Right hindlimb (tissue), 1 donor: Measurements from ENCODE around the gene WDR17.
A peak's percentile ranks its signal among the peaks of the same experiment; 100 is the strongest.
"Not testable (repeated sequence)": the region's sequence is repeated elsewhere in the genome, so short reads cannot be mapped to it uniquely, and the experiment has no call there.

Experiments
- DNase-seq: peaks from one replicate; pipeline ENCODE4 v3.0.0-alpha.2; 2018

WDR17 gene

GRCh38 chr4:176193938-176194337 lies 128.3 kb downstream of the WDR17 start:
- DNase-seq, result no peak

- peak; percentile 95 for DNase-seq
These were observed 129.7 kb downstream of the WDR17 start, which contains the start of gene SPATA4 for GRCh38 chr4:176195184-176195978. TSS of gene SPATA4 (minus strand) at chr4:176195585. CDS start at chr4:176195562, 23 bp downstream.

- DNase-seq, result no peak
These were observed 132.8 kb downstream of the WDR17 start for GRCh38 chr4:176198316-176198903.

GRCh38 chr4:176205299-176205698 lies 139.7 kb downstream of the WDR17 start:
- DNase-seq, result no peak

- DNase-seq, result no peak
These were observed 142.2 kb downstream of the WDR17 start for GRCh38 chr4:176207839-176208238.

- DNase-seq, result no peak
These were observed 143.9 kb downstream of the WDR17 start for GRCh38 chr4:176209535-176209934.

- no peak for DNase-seq
These were observed 144.5 kb downstream of the WDR17 start for GRCh38 chr4:176210101-176210500.

GRCh38 chr4:176210579-176211296 lies 145.1 kb downstream of the WDR17 start:
- no peak for DNase-seq

GRCh38 chr4:176212351-176212750 lies 146.7 kb downstream of the WDR17 start:
- not testable (repeated sequence) for DNase-seq

GRCh38 chr4:176217510-176217909 lies 151.9 kb downstream of the WDR17 start:
- DNase-seq, result no peak

- no peak for DNase-seq
These were observed 156.5 kb downstream of the WDR17 start for GRCh38 chr4:176222149-176222548.

- no peak for DNase-seq
These were observed 157.9 kb downstream of the WDR17 start for GRCh38 chr4:176223561-176223960.

GRCh38 chr4:176226736-176227135 lies 161.1 kb downstream of the WDR17 start:
- DNase-seq, result no peak

GRCh38 chr4:176229645-176230044 lies 164.0 kb downstream of the WDR17 start:
- DNase-seq, result no peak
